Mesodermal cell (in vitro differentiated cells): ENCODE results near the gene ZMIZ1.

Experiments
- H3K27ac ChIP-seq: 2 replicates; pipeline ENCODE4 v1.7.0; 2013; ENCODE audit warnings: mild to moderate bottlenecking, low read depth, low read length, moderate library complexity; ENCODE audit not compliant: severe bottlenecking
- H3K36me3 ChIP-seq: 2 replicates; pipeline ENCODE4 v1.7.1; 2013; ENCODE audit warnings: mild to moderate bottlenecking, low read length, moderate library complexity; ENCODE audit not compliant: control insufficient read depth, insufficient read depth
- H3K4me1 ChIP-seq: one replicate; pipeline ENCODE4 v1.7.1; 2013; ENCODE audit warnings: mild to moderate bottlenecking, low read length; ENCODE audit not compliant: insufficient read depth, control insufficient read depth, poor library complexity, severe bottlenecking
- H3K4me3 ChIP-seq: 2 replicates; pipeline ENCODE4 v1.7.0; 2013; ENCODE audit warnings: low read length, control low read depth, mild to moderate bottlenecking; ENCODE audit not compliant: insufficient read depth, poor library complexity, severe bottlenecking; ENCODE audit errors: extremely low read depth
- H3K9me3 ChIP-seq: 2 replicates; pipeline ENCODE4 v1.7.1; 2013; ENCODE audit warnings: mild to moderate bottlenecking, low read length, moderate library complexity; ENCODE audit not compliant: control insufficient read depth
- WGBS, 2 experiments: methylation state at CpG; one replicate each; pipeline ENCODE4 v1.1.5; 2013; ENCODE audit warnings: missing lambda C conversion rate in 2 of 2; ENCODE audit not compliant: insufficient coverage in 2 of 2; 5-methylcytosine and 5-hydroxymethylcytosine counted together

The ZMIZ1 gene

DNA sequence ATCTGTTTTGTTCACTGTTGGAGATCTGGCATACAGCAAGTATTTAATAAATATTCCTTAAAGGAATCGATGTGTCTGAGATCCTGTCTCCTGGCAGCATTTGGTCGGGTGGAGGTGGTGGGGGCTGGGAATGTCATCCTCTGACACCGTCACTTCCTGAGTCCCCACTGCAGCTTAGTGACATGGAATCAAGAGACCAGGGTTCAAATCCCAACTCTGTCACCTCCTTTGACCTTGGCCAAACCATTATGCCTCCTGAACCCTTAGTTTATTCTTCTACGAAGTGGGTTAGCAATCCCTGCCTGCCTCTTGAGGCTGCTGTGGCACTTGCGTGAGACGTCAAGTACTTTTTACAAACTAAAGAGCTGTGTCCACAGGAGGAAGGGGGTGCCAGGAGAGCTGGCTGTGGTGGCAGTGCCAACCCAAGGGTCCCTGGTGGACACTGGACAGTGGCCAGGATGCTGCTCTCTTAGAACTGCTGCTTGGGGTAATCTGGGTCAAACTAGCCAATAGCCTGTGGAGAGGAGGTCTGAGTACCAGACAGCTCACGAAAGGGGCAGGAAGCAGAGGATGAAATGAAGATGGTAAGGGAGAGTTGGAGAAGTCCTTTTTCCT, 8.0 kb upstream of the ZMIZ1 start:
- no peaks in the 10 kb centered on the region for H3K36me3 ChIP-seq
- no peaks in the 10 kb centered on the region for H3K9me3 ChIP-seq
- H3K4me3 ChIP-seq = no peak overlapping the region
- H3K4me1 ChIP-seq = peaks cover 8% of the 10 kb centered on the region
- no peak overlapping the region for H3K27ac ChIP-seq
- 93 to 97% methylated on average over 6 to 7 of the region's 7 CpGs for WGBS, 2 experiments

GRCh38 chr10:79061441-79062315, 7.1 kb upstream of the ZMIZ1 start:
- H3K4me3 ChIP-seq = no peak overlapping the region
- no peak overlapping the region for H3K27ac ChIP-seq
- H3K36me3 ChIP-seq = no peaks in the 10 kb centered on the region
- no peaks in the 10 kb centered on the region for H3K9me3 ChIP-seq
- WGBS, 2 experiments = 87 to 89% methylated on average over 6 to 12 of the region's 14 CpGs
- H3K4me1 ChIP-seq = peaks cover 13% of the 10 kb centered on the region

DNA sequence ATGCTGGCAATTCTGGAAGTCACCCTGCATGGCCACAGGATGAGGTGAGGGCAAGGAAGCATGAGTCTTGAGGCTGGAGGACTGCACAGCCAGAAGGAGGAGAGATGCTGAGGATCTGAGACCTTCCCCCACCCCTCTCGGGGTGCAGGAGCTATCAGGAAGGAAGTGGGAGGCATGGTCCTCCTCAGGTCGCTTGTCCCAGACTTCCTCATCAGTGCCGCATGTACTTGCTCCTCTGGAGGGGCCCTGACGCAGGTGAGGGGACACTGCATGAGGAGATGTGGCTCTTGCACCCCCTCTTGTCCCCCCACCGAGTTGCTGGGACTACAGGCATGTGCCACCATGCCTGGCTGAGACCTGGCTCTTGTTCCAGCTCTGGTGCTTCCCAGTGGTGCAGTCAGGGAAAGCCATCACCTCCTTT, 5.7 kb upstream of the ZMIZ1 start:
- Histone ChIP-seq H3K4me3 (no peak overlapping the region), H3K36me3 (no peaks in the 10 kb centered on the region), H3K27ac (no peak overlapping the region), H3K9me3 (no peaks in the 10 kb centered on the region), H3K4me1 (peaks cover 13% of the 10 kb centered on the region)
- WGBS, 2 experiments = 88 to 100% methylated on average over 3 of the region's 5 CpGs

- Histone ChIP-seq H3K9me3 (no peaks in the 10 kb centered on the region), H3K36me3 (no peaks in the 10 kb centered on the region), H3K4me1 (peaks cover 13% of the 10 kb centered on the region), H3K4me3 (no peak overlapping the region), H3K27ac (no peak overlapping the region)
- WGBS, 2 experiments = 85 to 93% methylated on average over 6 to 7 of the region's 8 CpGs
Observed at GRCh38 chr10:79063661-79064492, 4.9 kb upstream of the ZMIZ1 start.

DNA sequence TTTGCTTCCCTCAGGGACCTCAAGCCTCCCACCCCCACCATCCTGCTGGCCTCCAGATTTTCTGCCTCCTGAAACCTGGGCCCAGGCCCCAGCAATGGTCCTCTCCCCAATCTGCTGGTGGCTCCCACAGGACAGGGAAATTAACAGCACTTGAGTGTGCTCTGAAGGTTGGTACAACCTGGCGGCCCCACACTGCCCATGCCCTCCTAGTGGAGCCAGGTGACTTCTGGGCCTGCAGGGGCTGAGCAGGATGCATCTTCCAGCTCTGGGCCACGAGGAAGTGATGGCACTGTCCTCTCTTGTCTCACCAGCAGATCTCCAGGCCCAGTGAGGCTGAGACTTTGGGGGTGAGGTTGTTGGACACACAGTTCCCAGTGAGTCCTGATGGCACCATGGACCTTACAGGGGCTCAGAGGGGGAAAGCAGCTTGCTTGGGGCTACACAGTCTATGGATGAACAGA, 3.6 kb upstream of the ZMIZ1 start:
- Histone ChIP-seq H3K4me3 (no peak overlapping the region), H3K9me3 (no peaks in the 10 kb centered on the region), H3K36me3 (no peaks in the 10 kb centered on the region), H3K4me1 (peaks cover 8% of the 10 kb centered on the region), H3K27ac (no peak overlapping the region)
- WGBS, 2 experiments = 96% methylated on average over 2 of the region's 2 CpGs

DNA sequence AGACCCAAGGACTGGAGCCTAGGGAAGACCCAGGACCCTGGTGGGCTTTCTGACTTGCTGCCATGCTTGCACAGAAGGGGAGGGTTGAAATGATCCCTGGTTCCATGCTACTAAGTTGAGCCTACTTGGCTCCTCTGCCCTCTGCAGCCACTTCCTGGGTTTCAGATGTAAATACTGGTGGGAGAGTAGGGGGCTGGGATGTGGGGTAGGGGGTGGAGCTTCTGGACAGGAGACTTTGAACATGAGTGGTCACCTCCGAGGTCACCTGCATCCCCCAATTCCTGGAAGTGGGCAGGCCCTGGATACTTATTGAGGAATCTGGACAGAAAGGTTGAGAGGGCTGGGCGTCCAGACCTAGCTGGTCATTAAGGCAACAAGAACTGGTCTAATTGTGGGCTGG, 2.9 kb upstream of the ZMIZ1 start:
- Histone ChIP-seq H3K4me3 (no peak overlapping the region), H3K27ac (no peak overlapping the region), H3K4me1 (peaks cover 8% of the 10 kb centered on the region), H3K36me3 (no peaks in the 10 kb centered on the region), H3K9me3 (no peaks in the 10 kb centered on the region)
- 14 to 63% methylated on average over 1 of the region's 2 CpGs for WGBS, 2 experiments

GRCh38 chr10:79066411-79067240, 2.1 kb upstream of the ZMIZ1 start:
- no peaks in the 10 kb centered on the region for H3K36me3 ChIP-seq
- H3K27ac ChIP-seq = peak overlapping the region; percentile 81
- peaks cover 8% of the 10 kb centered on the region for H3K4me1 ChIP-seq
- 13 to 17% methylated on average over 22 to 25 of the region's 37 CpGs for WGBS, 2 experiments
- H3K9me3 ChIP-seq = no peaks in the 10 kb centered on the region
- peak overlapping the region; percentile 86 for H3K4me3 ChIP-seq

DNA sequence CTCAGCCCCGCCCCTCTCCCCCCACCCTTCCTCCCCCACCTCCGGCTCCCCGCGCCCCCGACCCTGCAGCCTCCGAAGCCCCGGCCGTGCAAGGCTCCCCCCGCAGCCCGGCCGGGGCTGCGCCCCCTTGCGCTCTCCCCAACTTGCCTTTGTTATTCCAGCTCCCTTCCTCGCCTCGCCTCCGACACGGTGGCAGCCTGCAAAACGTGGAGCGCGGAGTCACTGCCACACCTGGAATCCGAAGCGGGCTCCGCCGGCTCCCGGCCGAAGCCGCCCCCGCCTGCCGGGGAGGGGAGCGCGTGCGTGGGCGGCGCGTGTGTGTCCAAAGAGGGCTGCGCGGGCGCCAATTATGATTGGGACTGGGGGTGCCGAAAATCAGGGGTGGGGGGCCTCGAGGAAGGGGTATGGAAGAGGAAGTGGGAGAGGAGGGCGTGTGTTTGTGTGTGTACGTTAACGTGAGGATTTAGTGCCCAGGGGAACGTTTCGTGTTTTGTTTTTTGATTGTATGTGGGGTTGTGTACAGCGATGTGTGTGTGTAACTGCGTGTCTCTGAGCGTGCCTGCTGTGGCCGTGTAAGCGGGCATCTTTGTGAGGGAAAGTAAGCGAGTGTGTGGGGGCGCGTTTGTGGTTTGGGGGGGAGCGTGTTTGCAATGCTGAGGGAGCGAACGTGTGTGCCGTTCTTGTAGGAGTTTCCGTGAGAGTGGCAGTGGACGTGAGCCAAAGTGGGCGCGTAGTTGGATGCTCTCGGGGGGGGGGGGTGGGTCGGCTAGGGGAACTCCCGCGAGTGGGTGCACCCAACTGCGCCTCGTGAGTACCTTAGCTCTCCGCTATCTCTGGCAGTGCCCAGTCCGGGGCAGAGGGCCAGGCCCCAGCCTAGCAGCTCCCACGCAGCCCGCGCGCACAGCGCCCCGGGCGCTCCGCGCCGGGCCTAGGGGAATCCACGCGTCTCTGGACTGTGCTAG, 1.2 kb upstream of the ZMIZ1 start:
- WGBS, 2 experiments = 1 to 3% methylated on average over 35 to 49 of the region's 81 CpGs
- peaks cover 11% of the 10 kb centered on the region for H3K4me1 ChIP-seq
- no peaks in the 10 kb centered on the region for H3K9me3 ChIP-seq
- H3K4me3 ChIP-seq = peak overlapping the region; percentile 86
- peaks cover 4% of the 10 kb centered on the region for H3K36me3 ChIP-seq
- H3K27ac ChIP-seq = peak overlapping the region; percentile 84

DNA sequence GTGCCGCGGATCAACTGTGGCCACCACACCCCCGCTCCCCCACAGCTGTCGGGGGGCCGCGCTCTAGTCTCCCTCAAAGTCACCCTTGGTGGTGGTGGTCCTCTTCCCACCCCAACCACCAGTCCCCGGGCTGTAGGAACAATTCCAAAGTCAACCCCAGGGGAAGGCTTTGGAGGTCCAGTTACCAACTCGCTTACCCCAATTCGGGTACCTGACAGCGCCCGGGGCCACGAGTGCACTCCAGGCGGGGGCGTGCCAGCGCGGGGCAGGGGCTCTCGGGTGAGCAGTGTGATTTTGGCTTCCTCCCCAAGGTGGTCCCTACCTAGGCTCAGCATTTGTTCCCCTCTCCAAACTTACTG, 584 bp upstream of the ZMIZ1 start:
- Histone ChIP-seq H3K27ac (peak overlapping the region; percentile 84), H3K36me3 (peaks cover 7% of the 10 kb centered on the region), H3K4me1 (peaks cover 16% of the 10 kb centered on the region), H3K9me3 (no peaks in the 10 kb centered on the region), H3K4me3 (peak overlapping the region; percentile 86)
- WGBS, 2 experiments = 1 to 4% methylated on average over 9 to 12 of the region's 17 CpGs
